GM20431 (cell line): ENCODE data around the gene GMFB.

Experiments
- in situ Hi-C: fragments of 300-500 bp; cut with MseI, MboI; formaldehyde crosslinking; loops from one replicate; pipeline ENCODE4 v1.15.0; 2020; ENCODE audit warnings: low sequenced_read_pairs; ENCODE audit not compliant: unreplicated experiment

GMFB gene

GRCh38 chr14:54488646-54489317 lies at the start of gene GMFB:
Gene GMFB, minus strand, starts transcription at chr14:54488980. Its CDS starts 53 bp downstream, at chr14:54488927.
- in situ Hi-C loops = no loop called here

GRCh38 chr14:54538055-54538454 lies 49.3 kb upstream of the GMFB start:
- in situ Hi-C loops = no loop called here

GRCh38 chr14:54537651-54538050 lies 48.9 kb upstream of the GMFB start:
- in situ Hi-C loops = no loop called here

GRCh38 chr14:54535646-54536045 lies 46.9 kb upstream of the GMFB start:
- in situ Hi-C loops = no loop called here

GRCh38 chr14:54535126-54535525 lies 46.3 kb upstream of the GMFB start:
- in situ Hi-C loops = no loop called here

- in situ Hi-C loops = no loop called here
These were observed 44.3 kb upstream of the GMFB start for GRCh38 chr14:54533100-54533499.

GRCh38 chr14:54532111-54533012 lies 43.6 kb upstream of the GMFB start:
- in situ Hi-C loops = no loop called here

- in situ Hi-C loops = no loop called here
These were observed 41.0 kb upstream of the GMFB start for GRCh38 chr14:54529811-54530210.

GRCh38 chr14:54528973-54529372 lies 40.2 kb upstream of the GMFB start:
- in situ Hi-C loops = no loop called here

- in situ Hi-C loops = no loop called here
These were observed 35.6 kb upstream of the GMFB start for GRCh38 chr14:54524410-54524809.

GRCh38 chr14:54516709-54517108 lies 27.9 kb upstream of the GMFB start:
- in situ Hi-C loops = no loop called here

- in situ Hi-C loops = no loop called here
These were observed 26.9 kb upstream of the GMFB start for GRCh38 chr14:54515670-54516069.

- in situ Hi-C loops = no loop called here
These were observed 23.6 kb upstream of the GMFB start for GRCh38 chr14:54512393-54512792.

GRCh38 chr14:54509546-54510501 lies 21.0 kb upstream of the GMFB start, which contains the start of gene CGRRF1:
Gene CGRRF1, plus strand, starts transcription at chr14:54509906. Its CDS starts 54 bp downstream, at chr14:54509960.
- in situ Hi-C loops = no loop called here

GRCh38 chr14:54503486-54503885 lies 14.7 kb upstream of the GMFB start:
- in situ Hi-C loops = no loop called here

GRCh38 chr14:54502602-54503001 lies 13.8 kb upstream of the GMFB start:
- in situ Hi-C loops = no loop called here

- in situ Hi-C loops = no loop called here
These were observed 12.7 kb upstream of the GMFB start for GRCh38 chr14:54501480-54501879.

- in situ Hi-C loops = no loop called here
These were observed 12.0 kb upstream of the GMFB start for GRCh38 chr14:54500744-54501143.

GRCh38 chr14:54498579-54498978 lies 9.8 kb upstream of the GMFB start:
- in situ Hi-C loops = no loop called here

- in situ Hi-C loops = no loop called here
These were observed 9.3 kb upstream of the GMFB start for GRCh38 chr14:54498095-54498531.
